ENCODE measurements around the gene OTUD7B.

- TF ChIP-seq CTCF (IDR thresholded peaks at IDR 0.05), result no peak
- TF ChIP-seq POLR2A (IDR thresholded peaks at IDR 0.05), result no peak
Measured at GRCh38 chr1:149979972-149980540, 30.5 kb downstream of the OTUD7B start.
